HepG2 (cell line): ENCODE data around the gene GLB1L3. TPM values are rescaled to one million over a fixed set of nuclear protein-coding genes. Genes with fewer than 3 reads are reported as not detected.
A peak's percentile ranks its signal among the peaks of the same experiment; 100 is the strongest.

ENCODE experiments used
- ATAC-seq: fragments of 200-7000 bp; cut with Tn5 transposase; 3 replicates; pipeline ENCODE4 v1.9.1; 2020; ENCODE audit warnings: mild to moderate bottlenecking, moderate library complexity
- BruUV-seq: library from RNA; stranded (reverse); fragments of 400-500 nt; replicated peaks from 2 replicates; lab custom pipeline; 2021; lab: Mats Ljungman, UMichigan
- CTCF ChIA-PET: fragments of 300-600 bp; formaldehyde crosslinking; extraction: SDS; loops from one replicate; lab custom pipeline; 2021; ENCODE audit warnings: low total read pairs, inconsistent platforms, low intra/inter-chr PET ratio; lab: Yijun Ruan, JAX
- POLR2A ChIA-PET: fragments of 350-600 bp; sonication (Branson Sonifier 250); formaldehyde crosslinking; loops from one replicate; lab custom pipeline; 2020; ENCODE audit warnings: antibody characterized with exemption, inconsistent platforms; lab: Yijun Ruan, JAX
- DNase-seq: peaks from one replicate; pipeline ENCODE4 v3.0.0-alpha.2; 2015; ENCODE audit warnings: low spot score
- FAIRE-seq: peaks from 3 replicates; lab custom pipeline; 2011; peaks lifted over from hg19 to GRCh38; lab: Jason Lieb, UNC
- H2AFZ ChIP-seq: one replicate; pipeline ENCODE4 v1.6.1; 2011; ENCODE audit warnings: low read length, inconsistent platforms
- H3K27ac ChIP-seq: fragments of 300-600 bp; 3 replicates; pipeline ENCODE4 v1.8.0; 2011; ENCODE audit warnings: mixed run types, mild to moderate bottlenecking, mixed read lengths, low read length, inconsistent platforms; ENCODE audit not compliant: insufficient read depth; ENCODE audit errors: extremely low read length
- H3K27me3 ChIP-seq, 2 experiments: fragments of 200-600 bp in 1 of 2; 2 replicates in 1 of 2; 3 replicates in 1 of 2; pipeline versions ENCODE4 v1.6.0 to v1.8.0; 2011; ENCODE audit warnings: low read length in 2 of 2, mild to moderate bottlenecking in 2 of 2, moderate library complexity in 2 of 2, inconsistent platforms in 1 of 2; ENCODE audit not compliant: insufficient read depth in 2 of 2, control insufficient read depth in 1 of 2
- H3K36me3 ChIP-seq, 2 experiments: fragments of 200-600 bp in 1 of 2; replicated peaks in 1 of 2; 2 replicates in 1 of 2; 3 replicates in 1 of 2; pipeline versions ENCODE4 v1.5.1 to v1.8.0; 2011; ENCODE audit warnings: low read length in 2 of 2, inconsistent platforms in 1 of 2; ENCODE audit not compliant: insufficient read depth in 2 of 2, control insufficient read depth in 1 of 2
- H3K4me1 ChIP-seq: 2 replicates; pipeline ENCODE4 v1.5.1; 2012; ENCODE audit warnings: low read length, inconsistent platforms; ENCODE audit not compliant: insufficient read depth
- H3K4me2 ChIP-seq: 2 replicates; pipeline ENCODE4 v1.6.0; 2011; ENCODE audit warnings: low read depth, low read length, inconsistent platforms
- H3K4me3 ChIP-seq, 3 experiments: fragments of 200-600 bp in 1 of 3; sonication (generic), shearing (Covaris generic) in 1 of 3; replicated peaks in 1 of 3; 2 replicates each; pipeline ENCODE4 v1.5.1; 2011 to 2016; ENCODE audit warnings: low read length in 3 of 3, inconsistent platforms in 2 of 3, low read depth in 2 of 3, mild to moderate bottlenecking in 2 of 3, control low read depth in 1 of 3, mixed read lengths in 1 of 3; ENCODE audit not compliant: insufficient read depth in 1 of 3
- H3K79me2 ChIP-seq: one replicate; pipeline ENCODE4 v1.6.1; 2011; ENCODE audit warnings: low read length, inconsistent platforms; ENCODE audit not compliant: insufficient read depth
- H3K9ac ChIP-seq: 2 replicates; pipeline ENCODE4 v1.6.0; 2011; ENCODE audit warnings: mild to moderate bottlenecking, low read depth, low read length, inconsistent platforms; ENCODE audit not compliant: insufficient read depth
- H3K9me3 ChIP-seq: 2 replicates; pipeline ENCODE4 v1.5.1; 2012; ENCODE audit warnings: mild to moderate bottlenecking, low read length
- H4K20me1 ChIP-seq: 2 replicates; pipeline ENCODE4 v1.6.0; 2011; ENCODE audit warnings: inconsistent platforms, mild to moderate bottlenecking, low read length, moderate library complexity; ENCODE audit not compliant: insufficient read depth
- ETV6 ChIP-seq: sonication (generic); formaldehyde crosslinking; conservative IDR thresholded peaks from 2 replicates; pipeline ENCODE4 v1.4.0; 2020; ENCODE audit warnings: missing genetic modification reagents
- FOXJ3 ChIP-seq: sonication (generic); formaldehyde crosslinking; IDR thresholded peaks from 2 replicates; pipeline ENCODE4 v1.4.0; 2020; ENCODE audit warnings: missing genetic modification reagents, mild to moderate bottlenecking, borderline replicate concordance
- HDAC2 ChIP-seq: sonication (generic); formaldehyde crosslinking; IDR thresholded peaks from 2 replicates; pipeline ENCODE4 v1.4.0; 2020; ENCODE audit warnings: missing genetic modification reagents
- KDM1A ChIP-seq: IDR thresholded peaks from 2 replicates; pipeline ENCODE4 v1.6.1; 2016; ENCODE audit warnings: missing compliant biosample characterization
- KDM3A ChIP-seq: IDR thresholded peaks from 2 replicates; pipeline ENCODE4 v1.6.1; 2018; ENCODE audit warnings: low read depth, missing compliant biosample characterization
- XRCC5 ChIP-seq: fragments of 200-400 bp; formaldehyde crosslinking; optimal IDR thresholded peaks from 2 replicates; pipeline ENCODE3; 2017; ENCODE audit warnings: mild to moderate bottlenecking, low read length
- ZFP37 ChIP-seq: sonication (generic); formaldehyde crosslinking; IDR thresholded peaks from 2 replicates; pipeline ENCODE4 v1.4.0; 2020; ENCODE audit warnings: missing genetic modification reagents, borderline replicate concordance
- ZFP82 ChIP-seq: sonication (generic); formaldehyde crosslinking; IDR thresholded peaks from 2 replicates; pipeline ENCODE4 v1.5.1; 2020; ENCODE audit warnings: mild to moderate bottlenecking, missing genetic modification reagents, borderline replicate concordance
- ZNF563 ChIP-seq: sonication (generic); formaldehyde crosslinking; IDR thresholded peaks from 2 replicates; pipeline ENCODE4 v1.8.0; 2022; ENCODE audit warnings: mild to moderate bottlenecking, moderate library complexity, missing genetic modification reagents
- ZNF607 ChIP-seq: sonication (generic); formaldehyde crosslinking; IDR thresholded peaks from 2 replicates; pipeline ENCODE4 v1.5.1; 2020; ENCODE audit warnings: missing genetic modification reagents, mild to moderate bottlenecking, borderline replicate concordance
- ZNF780A ChIP-seq: sonication (generic); formaldehyde crosslinking; IDR thresholded peaks from 2 replicates; pipeline ENCODE4 v1.8.0; 2022; ENCODE audit warnings: mild to moderate bottlenecking, missing genetic modification reagents, moderate library complexity
- WGBS: methylation state at CpG from one replicate; pipeline ENCODE4 v1.1.6; 2017; ENCODE audit warnings: low lambda C conversion rate; 5-methylcytosine and 5-hydroxymethylcytosine counted together
- in situ Hi-C: cut with HindIII; loops from 2 replicates; pipeline ENCODE4 v1.10.0; 2017; ENCODE audit warnings: low pct_unique_long_range_greater_than_20kb; ENCODE audit not compliant: extremely low pct_ligation_motif_present
- intact Hi-C: fragments of 100-400 bp; cut with micrococcal nuclease; formaldehyde crosslinking; loops from one replicate; pipeline ENCODE4 v1.10.0; 2022; ENCODE audit not compliant: unreplicated experiment
- polyA plus RNA-seq, 8 experiments: library from polyadenylated mRNA; depleted of rRNA in 3 of 8; stranded (reverse) in 7 of 8; unstranded in 1 of 8; fragments of >200 nt; fragmentation: Illumina TruSeq in 4 of 8; extraction: Trizol in 4 of 8; gene quantifications; 2 replicates each; pipeline versions ENCODE4 v1.2.1 to v1.2.3, GENCODE V29; 2011 to 2016; ENCODE audit warnings: low read depth in 4 of 8, missing spikeins in 1 of 8, mixed read lengths in 1 of 8; ENCODE audit not compliant: insufficient read depth in 1 of 8
- total RNA-seq, 5 experiments: library from RNA; depleted of rRNA; stranded (reverse); fragments of >200 nt; fragmentation: Illumina TruSeq; extraction: Trizol; gene quantifications; 2 replicates each; pipeline ENCODE4 v1.2.3, GENCODE V29; 2016; ENCODE audit warnings: low read depth in 1 of 5
- TF ChIP-seq, protein P1 (sequence below): sonication (generic); formaldehyde crosslinking; conservative IDR thresholded peaks from 2 replicates; pipeline ENCODE4 v1.5.0; 2020; ENCODE audit warnings: missing genetic modification reagents
- TF ChIP-seq, protein P2 (sequence below): sonication (generic); formaldehyde crosslinking; IDR thresholded peaks from 2 replicates; pipeline ENCODE4 v1.9.0; 2021; ENCODE audit warnings: missing genetic modification reagents, mild to moderate bottlenecking, borderline replicate concordance
- TF ChIP-seq, protein P3 (sequence below): sonication (generic); formaldehyde crosslinking; IDR thresholded peaks from 2 replicates; pipeline ENCODE4 v1.4.0; 2020; ENCODE audit warnings: missing genetic modification reagents, mild to moderate bottlenecking, borderline replicate concordance

The GLB1L3 gene
- total and polyA plus RNA-seq, 2 of the 13 experiments (the other 11 are each of a cell fraction or from before 2014, with no cell fraction given) = not detected

GRCh38 chr11:134332782-134333181, 56.6 kb downstream of the GLB1L3 start:
- peaks cover 0 to 22% of the 10 kb centered on the region in 2 experiments for H3K27me3 ChIP-seq
- in situ Hi-C loops (no loop called here), intact Hi-C loops (no loop called here)
- H3K4me2 ChIP-seq = no peak overlapping the region
- H2AFZ ChIP-seq = no peak overlapping the region
- H3K9ac ChIP-seq = no peak overlapping the region
- POLR2A ChIA-PET = no interaction called here
- H3K4me1 ChIP-seq = peaks cover 16% of the 10 kb centered on the region
- FAIRE-seq (no peak), DNase-seq (no peak), ATAC-seq (peak; percentile 16)
- no peak overlapping the region for H3K27ac ChIP-seq
- no peaks in the 10 kb centered on the region for H4K20me1 ChIP-seq
- 24% methylated on average over 7 of the region's 7 CpGs for WGBS
- BruUV-seq = no TSS peak
- no peaks in the 10 kb centered on the region for H3K79me2 ChIP-seq
- TF ChIP-seq ZNF607 (CRISPR knock-in tag) (no peak), ZFP37 (no peak), XRCC5 (no peak)
- no peak overlapping the region for H3K4me3 ChIP-seq
- CTCF ChIA-PET = no interaction called here
- no peaks in the 10 kb centered on the region for H3K9me3 ChIP-seq
- no peaks in the 10 kb centered on the region for H3K36me3 ChIP-seq

DNA sequence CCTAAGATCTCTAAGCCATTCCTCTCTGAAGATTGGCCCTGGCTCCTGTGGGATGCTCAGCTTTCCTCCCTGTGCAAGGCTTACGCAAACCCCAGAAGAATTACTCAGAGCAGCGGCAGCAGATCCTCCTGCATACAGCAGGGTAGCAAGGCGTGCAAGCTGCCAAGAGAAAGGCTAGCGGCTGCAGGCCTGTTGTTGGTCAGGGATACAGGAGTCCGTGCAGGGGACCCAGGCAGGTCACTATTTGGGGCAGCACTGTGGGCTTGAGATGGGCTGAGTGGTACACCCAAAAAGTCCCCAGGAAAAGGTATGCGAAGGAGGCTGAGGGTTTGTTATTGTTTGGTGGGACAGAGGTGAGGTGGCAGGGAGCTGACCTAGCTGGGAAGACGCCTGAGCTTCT, 57.1 kb downstream of the GLB1L3 start:
- FAIRE-seq (no peak), ATAC-seq (peak; percentile 27; the same call in 2 of the 3 replicates), DNase-seq (no peak)
- no peak overlapping the region for H2AFZ ChIP-seq
- no peak overlapping the region for H3K4me2 ChIP-seq
- ChIA-PET POLR2A (no interaction called here), CTCF (no interaction called here)
- 20% methylated on average over 7 of the region's 7 CpGs for WGBS
- no peaks in the 10 kb centered on the region for H4K20me1 ChIP-seq
- H3K9me3 ChIP-seq = no peaks in the 10 kb centered on the region
- in situ Hi-C loops = no loop called here
- H3K4me1 ChIP-seq = peaks cover 16% of the 10 kb centered on the region
- no peak overlapping the region for H3K9ac ChIP-seq
- H3K36me3 ChIP-seq = no peaks in the 10 kb centered on the region
- no peaks in the 10 kb centered on the region for H3K79me2 ChIP-seq
- BruUV-seq = no TSS peak
- no peak overlapping the region for H3K27ac ChIP-seq
- intact Hi-C loops = no loop called here
- no peak overlapping the region for H3K4me3 ChIP-seq
- peaks cover 0 to 21% of the 10 kb centered on the region in 2 experiments for H3K27me3 ChIP-seq
- TF ChIP-seq KDM1A (CRISPR knock-in tag) (no peak), ETV6 (no peak), ZFP82 (CRISPR knock-in tag) (no peak), KDM3A (CRISPR knock-in tag) (no peak), ZNF563 (CRISPR knock-in tag) (no peak), ZNF780A (no peak), FOXJ3 (CRISPR knock-in tag) (no peak), HDAC2 (no peak)
- TF ChIP-seq, protein P1, sequence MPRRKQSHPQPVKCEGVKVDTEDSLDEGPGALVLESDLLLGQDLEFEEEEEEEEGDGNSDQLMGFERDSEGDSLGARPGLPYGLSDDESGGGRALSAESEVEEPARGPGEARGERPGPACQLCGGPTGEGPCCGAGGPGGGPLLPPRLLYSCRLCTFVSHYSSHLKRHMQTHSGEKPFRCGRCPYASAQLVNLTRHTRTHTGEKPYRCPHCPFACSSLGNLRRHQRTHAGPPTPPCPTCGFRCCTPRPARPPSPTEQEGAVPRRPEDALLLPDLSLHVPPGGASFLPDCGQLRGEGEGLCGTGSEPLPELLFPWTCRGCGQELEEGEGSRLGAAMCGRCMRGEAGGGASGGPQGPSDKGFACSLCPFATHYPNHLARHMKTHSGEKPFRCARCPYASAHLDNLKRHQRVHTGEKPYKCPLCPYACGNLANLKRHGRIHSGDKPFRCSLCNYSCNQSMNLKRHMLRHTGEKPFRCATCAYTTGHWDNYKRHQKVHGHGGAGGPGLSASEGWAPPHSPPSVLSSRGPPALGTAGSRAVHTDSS = no peak
- TF ChIP-seq, protein P2, sequence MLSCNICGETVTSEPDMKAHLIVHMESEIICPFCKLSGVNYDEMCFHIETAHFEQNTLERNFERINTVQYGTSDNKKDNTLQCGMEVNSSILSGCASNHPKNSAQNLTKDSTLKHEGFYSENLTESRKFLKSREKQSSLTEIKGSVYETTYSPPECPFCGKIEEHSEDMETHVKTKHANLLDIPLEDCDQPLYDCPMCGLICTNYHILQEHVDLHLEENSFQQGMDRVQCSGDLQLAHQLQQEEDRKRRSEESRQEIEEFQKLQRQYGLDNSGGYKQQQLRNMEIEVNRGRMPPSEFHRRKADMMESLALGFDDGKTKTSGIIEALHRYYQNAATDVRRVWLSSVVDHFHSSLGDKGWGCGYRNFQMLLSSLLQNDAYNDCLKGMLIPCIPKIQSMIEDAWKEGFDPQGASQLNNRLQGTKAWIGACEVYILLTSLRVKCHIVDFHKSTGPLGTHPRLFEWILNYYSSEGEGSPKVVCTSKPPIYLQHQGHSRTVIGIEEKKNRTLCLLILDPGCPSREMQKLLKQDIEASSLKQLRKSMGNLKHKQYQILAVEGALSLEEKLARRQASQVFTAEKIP (CRISPR knock-in tag) = no peak
- TF ChIP-seq, protein P3, sequence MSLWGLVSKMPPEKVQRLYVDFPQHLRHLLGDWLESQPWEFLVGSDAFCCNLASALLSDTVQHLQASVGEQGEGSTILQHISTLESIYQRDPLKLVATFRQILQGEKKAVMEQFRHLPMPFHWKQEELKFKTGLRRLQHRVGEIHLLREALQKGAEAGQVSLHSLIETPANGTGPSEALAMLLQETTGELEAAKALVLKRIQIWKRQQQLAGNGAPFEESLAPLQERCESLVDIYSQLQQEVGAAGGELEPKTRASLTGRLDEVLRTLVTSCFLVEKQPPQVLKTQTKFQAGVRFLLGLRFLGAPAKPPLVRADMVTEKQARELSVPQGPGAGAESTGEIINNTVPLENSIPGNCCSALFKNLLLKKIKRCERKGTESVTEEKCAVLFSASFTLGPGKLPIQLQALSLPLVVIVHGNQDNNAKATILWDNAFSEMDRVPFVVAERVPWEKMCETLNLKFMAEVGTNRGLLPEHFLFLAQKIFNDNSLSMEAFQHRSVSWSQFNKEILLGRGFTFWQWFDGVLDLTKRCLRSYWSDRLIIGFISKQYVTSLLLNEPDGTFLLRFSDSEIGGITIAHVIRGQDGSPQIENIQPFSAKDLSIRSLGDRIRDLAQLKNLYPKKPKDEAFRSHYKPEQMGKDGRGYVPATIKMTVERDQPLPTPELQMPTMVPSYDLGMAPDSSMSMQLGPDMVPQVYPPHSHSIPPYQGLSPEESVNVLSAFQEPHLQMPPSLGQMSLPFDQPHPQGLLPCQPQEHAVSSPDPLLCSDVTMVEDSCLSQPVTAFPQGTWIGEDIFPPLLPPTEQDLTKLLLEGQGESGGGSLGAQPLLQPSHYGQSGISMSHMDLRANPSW (CRISPR knock-in tag) = no peak
